HG02884 (cell line): Measurements from ENCODE around the gene ACTN4.

ENCODE experiments used
- ATAC-seq: cut with Tn5 transposase; IDR thresholded peaks from one replicate; pipeline ENCODE4 v1.9.1; 2021; ENCODE audit warnings: mild to moderate bottlenecking, moderate library complexity; ENCODE audit not compliant: unreplicated experiment

Gene ACTN4

DNA sequence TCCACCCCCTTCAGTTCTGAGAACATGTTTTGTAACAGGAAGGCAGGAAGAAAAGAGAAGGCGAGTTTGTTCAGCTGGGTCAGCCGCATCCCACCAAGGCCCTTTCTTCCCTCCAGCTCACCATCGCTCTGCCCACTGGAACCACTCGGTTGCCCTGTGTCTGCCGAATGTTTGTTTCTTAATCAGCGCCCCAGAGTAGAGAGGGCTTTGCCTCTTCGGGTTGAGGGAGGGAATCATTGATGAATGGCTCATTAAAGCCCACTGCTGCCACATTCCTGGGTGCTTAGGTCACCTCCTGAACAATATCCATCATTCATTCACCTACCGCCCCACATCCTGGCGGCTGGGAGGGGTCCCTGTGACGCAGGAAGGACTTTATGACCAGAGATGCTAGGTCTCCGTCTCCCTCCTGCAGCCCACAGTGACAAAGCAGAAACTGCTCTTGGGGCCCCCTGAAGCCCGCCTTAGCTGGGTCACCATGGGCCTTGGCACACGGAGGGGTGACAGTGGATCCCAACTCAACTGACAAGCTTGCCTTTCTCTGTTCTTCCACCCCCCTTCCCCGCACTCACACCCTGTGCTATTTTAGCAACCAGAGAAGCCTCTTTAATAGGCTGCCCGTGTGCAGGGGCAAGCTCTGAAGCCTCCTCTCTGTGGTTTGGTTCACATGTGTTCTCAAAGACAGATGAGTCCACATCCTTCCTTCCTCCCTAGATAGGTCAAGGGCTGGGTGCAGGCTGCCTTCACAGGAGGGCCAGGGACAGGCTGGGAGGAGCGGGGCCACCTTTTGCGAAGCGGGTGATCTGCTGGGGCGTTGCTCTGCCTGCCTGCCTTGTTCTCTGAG is 46.2 kb downstream of the ACTN4 start:
- no peak for ATAC-seq

DNA sequence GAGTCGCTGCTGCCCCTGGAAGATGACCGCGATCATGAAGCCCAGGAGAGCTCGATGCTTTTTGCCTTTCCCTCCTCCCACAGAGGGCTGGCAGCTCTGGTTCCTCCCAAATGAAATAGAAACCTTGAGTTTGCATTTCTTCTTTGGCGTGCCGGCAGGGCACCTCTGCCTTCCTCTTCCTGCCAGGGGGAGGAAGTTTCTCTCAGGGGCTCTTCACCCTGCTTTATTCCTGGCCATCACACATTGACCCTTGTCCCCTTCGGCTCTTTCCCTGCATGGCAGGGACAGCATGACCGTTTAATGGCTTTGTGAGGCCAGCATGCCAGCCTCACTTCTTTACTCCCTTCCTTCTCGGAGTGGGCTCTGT is 47.9 kb downstream of the ACTN4 start:
- no peak for ATAC-seq

DNA sequence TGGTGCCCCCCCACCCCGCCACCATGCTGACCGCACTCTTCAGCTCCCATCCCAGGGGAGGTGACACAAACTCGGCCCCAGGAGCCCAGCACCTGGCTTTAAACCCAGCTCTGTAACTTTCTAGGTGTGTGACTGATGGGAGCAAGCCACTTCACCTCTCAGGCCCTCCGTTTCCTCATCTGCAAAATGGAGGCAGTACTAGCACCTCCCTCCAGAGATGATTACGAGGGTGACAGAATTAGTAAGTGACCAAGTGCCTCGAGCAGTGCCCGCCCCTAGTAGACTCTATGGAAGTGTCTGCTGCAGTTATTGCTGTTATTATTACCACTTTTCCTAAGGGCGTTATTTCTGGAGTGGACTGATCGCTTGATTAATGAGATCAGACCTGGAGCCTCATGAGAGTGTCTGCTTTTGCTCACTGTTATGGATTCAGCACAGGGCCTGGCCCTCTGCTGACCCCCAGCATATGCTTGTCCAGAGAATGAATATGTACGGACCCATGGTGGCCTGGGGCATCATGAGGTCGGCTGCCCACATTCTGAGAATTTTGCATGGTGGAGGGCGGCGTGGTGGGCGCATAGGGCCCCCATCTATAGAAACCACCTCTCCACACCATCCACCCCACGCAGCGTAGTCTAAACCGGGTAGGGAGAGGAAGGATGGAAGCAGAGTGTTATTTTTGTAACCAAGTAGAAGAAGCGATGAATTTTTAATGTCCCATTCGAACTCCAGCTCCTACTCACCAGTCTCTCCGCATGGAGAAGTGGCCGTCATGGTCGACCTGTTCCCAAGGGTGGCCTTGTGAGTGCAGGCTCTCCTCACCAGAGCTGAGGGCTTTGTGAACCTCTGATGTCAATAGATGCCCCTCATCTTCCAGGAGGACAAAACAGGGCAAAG is 48.6 kb downstream of the ACTN4 start:
- ATAC-seq, result no peak

DNA sequence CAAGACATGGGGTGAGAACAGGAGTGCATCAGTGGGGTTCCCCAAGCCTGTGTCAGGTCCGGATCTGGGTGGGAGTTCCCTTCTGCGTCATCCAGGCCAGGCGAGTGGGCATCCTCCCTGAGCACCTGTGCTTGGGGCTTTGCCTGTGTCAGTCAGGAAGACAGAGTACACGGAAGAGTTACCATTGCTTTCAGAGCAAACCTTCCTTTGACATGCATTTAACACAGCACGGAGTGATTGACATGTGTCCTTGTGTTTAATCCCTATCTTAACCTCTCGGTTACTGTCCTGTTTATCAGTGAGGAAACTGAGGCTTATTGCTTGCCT is 49.2 kb downstream of the ACTN4 start:
- no peak for ATAC-seq

DNA sequence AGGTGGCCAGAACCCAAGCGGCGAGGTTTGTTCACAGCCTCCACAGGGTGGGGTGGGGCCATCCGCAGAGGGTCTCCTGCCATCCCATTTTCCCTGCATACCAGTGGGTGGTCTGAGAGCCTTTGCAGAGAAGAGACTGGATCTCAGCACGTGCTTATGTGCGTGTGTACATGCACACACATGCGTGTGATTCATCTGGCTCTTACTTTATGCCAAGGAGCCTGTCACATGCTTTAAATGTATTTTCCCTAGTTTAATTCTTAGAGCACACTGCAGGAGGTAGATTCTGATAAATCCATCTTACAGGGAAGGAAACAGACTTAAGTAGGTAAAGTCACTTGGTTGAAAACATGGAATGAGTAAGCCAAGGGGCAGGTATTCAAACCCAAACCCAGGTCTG is 49.7 kb downstream of the ACTN4 start:
- ATAC-seq, result no peak

DNA sequence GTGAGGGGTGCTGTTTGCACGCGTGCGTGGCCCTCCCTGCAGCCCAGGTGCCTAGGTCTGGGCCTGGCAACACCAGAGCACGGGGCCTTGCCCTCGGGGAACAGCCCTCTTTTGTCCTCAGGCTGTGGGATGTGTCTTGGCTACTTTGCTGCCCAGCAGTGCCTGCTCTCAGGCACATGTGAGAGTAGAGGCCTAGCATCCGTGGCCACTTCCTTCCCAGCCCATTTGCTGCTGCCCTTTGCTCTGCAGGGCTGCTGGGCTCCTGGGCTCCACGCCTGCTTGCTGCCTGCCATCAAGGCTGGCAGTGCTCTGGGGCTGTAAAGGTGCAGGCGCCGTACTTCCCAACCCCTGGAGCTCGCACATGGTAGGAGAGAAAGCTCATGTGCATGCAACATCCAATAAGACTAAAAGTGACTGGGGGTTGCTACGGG is 50.2 kb downstream of the ACTN4 start:
- ATAC-seq, result no peak

DNA sequence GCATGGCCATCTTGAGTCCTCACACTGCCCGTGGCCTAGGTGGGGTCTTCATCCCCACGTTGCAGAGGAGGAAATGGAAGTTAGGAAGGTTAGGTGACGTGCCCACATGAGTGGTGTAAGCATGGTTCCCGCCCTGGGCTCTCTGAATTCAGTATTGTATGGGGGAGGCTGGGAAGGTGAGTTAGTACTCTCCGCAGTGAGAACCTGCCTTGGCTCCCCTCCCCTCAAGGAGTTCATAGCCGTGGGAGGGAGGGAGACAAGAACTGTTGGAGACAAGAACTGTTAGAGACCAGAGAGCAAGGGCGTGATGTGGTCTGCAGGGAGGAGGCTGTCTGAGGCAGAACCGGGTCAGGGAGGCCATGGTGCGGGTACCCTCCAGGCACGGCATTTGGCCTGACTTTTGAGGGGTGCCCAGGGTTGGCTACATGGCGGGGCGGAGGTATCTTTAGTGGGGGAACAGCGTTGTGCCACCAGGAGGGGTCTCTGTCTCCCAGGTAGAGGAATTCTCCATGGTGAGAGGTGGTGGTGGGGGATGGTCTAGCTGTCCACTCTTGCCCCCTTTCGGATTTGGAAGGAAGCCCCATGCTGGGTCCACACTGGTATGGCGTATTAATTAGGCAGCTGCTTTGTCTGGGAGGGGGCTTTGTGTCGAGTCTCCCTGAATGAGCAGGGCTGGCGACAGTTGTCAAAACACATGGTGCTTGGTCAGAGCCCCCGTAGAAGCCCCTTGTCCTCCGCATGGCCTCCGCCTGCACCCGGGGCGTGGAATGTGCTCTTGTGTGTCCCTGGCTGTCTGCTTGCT is 51.0 kb downstream of the ACTN4 start:
- ATAC-seq, result no peak

DNA sequence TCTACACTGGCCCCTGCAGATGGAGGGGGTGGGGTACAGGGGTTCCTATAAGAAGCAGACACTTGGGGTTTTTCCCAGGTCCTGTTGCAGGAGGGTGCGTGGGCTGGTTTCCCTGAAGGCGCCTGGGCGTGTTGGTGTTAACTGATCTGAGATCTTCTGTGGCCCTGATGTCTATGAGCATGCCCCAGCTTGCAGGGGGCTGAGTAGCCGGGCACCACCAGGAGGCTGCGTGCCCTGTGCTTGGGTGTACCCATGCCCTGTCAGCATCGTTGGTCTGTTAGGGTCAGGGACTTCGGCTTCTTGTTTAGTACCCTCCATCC is 51.5 kb downstream of the ACTN4 start:
- no peak for ATAC-seq

DNA sequence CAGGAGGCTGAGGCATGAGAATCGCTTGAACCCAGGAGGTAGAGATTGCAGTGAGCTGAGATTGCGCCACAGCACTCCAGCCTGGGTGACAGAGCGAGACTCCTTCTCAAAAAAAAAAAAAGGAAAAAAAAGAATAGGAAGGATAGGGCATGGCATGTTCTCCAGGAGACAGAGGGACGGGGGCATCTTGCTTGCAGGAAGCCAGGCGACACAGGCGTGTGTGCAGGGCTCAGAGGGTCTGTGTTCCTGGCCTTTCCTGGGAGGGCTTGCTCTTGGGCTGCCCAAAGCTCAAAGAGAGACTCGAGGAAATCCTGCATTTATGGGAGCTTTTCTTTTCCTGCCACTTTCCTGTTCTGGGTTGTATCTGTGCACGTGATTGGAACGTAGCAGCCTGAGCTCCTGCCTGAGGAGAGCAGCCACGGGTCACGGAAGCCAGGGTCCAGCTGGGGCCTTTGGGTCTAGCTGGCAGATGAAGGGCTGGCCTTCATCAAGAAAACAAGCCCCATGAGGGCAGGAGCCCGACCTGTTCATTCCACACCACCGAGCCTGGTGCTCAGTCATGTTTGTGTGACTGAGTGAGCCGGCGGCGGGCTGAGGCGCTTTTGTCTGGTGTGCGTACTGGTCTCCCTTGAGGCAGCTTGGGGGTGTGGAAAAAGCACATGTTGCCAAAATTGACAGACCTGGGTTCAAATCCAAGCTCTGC is 52.3 kb downstream of the ACTN4 start:
- ATAC-seq, result no peak

DNA sequence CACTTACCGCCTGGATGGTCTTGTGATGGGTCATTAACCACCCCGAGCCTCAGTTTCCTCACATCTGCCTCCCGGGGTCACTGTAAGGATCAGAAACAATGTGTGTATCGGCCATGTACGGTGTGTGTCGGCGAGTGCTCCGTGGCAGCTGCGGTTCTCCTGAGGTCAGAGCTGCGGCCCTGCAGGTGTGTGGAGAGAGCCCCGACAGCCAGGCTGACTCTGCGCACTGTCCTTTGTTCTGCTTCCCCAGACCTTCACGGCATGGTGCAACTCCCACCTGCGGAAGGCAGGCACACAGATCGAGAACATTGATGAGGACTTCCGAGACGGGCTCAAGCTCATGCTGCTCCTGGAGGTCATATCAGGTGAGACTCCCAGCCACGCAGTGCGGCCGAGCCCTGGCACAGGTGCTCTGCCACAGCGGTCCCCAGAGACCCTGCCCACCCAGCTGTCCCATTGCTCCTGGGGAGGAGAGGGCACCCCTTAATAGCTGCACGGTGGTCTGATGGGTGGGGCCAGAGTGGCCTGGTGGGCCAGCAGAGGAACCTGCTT is 53.0 kb downstream of the ACTN4 start:
- ATAC-seq, result no peak

DNA sequence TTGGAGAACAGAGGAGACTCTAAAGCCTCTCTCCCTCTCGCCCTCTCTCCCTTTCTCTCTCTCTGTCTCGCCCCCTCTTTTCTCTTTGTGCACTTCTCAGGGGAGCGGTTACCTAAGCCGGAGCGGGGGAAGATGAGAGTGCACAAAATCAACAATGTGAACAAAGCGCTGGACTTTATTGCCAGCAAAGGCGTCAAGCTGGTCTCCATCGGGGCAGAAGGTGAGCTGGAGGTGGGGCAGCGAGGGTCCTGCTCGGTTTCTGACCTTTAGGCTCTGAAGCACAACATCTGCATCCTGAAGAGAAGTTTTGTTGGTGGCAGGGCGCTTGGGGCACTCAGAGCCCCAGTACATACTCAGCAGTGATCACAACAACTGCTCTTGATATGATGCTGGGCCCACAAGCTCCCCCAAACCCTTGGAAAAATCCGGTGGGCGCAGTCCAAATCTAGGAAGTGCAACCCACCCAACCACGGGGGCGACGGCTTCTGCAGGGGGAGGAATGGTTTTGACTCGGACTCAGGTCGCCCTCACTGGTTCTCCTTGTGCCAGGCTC is 53.5 kb downstream of the ACTN4 start:
- ATAC-seq, result no peak

DNA sequence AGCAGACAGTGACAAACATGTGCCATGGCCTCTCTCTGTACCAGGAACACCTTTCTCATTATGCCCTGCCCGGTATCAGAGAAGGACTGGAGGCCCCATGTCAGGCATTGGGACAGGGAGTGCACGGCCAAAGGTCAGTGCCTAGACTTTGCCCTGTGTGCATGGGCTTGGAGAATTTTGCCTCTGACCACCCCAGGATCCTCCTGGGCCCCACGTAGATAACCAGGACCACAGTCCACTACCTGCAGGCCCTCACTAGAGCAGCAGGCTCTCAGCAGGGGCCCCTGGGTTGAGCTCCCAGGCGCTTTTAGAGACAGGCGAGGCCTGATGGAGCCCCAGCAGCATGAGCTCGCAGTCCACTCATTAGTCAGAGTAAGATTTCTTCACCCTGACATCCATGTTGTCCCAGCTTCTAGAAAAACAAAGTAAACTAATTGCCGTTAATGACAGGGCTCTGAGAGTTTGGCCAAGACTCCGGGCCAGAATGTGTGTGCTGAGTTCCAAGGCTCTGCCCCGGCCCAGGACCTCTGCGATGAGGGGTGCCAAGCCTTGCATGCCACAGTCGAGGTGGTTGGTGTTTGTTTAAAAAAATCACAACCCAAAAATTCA is 54.1 kb downstream of the ACTN4 start:
- no peak for ATAC-seq

DNA sequence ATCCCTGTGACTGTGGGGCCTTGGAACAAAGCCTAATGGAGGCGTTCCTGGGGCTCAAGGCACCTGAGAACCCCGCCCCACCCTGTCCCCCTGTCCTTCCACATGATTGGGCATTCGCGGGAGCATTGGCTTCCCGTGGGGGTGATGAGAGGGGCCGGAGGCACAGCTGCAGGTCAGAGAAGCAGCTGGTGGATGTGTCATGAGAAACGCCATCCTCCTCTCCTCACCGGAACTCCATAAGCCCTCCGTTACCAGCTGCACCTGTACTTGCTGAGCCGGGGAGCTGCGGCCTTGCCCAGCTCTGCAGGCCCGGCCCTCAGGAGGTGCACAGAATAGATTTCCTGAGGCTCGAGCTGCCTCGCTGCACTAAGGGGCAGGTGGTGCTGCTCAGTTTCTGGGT is 54.8 kb downstream of the ACTN4 start:
- ATAC-seq, result no peak

DNA sequence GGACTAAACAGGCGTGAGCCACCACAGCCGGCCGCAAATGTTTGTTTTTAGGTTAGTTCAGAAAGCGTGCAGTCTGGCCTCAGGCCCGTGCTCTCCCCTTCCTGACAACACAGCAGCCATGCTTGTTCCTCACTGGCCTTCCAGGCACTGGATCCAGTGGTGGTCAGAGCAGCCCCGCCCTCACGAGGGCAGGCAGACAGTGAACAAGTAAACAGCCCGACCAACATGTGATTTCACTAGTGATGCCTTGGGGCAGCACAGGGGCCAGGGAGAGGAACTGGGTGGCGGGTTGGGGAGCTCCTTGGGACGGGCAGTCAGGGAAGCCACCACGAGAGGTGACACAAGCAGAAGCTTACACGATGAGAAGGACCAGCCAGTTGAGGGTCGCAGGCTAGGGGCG is 56.1 kb downstream of the ACTN4 start:
- no peak for ATAC-seq

DNA sequence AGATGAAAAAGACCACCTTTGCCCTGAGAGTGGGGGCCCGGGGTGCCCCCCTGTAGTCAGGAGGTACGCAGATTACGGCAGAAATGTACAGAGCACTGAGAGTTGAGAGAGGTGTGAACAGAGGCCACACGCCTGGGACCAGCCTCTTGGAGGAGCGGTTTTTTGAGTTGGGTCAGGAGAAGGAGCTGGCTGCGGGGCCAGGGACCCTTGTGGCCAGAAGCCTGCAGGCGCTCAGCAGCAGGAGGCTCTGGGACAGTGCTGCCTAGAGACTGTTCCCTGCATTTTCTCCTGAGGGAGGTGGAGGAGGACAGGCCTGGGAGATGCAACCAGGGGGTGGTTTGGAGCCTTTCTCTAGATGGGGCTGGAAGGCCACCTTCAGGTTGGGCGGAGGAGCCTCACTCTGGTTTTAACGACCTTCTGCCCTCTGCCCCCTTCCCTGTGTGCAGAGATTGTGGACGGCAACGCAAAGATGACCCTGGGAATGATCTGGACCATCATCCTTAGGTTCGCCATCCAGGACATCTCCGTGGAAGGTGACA is 57.1 kb downstream of the ACTN4 start:
- no peak for ATAC-seq

DNA sequence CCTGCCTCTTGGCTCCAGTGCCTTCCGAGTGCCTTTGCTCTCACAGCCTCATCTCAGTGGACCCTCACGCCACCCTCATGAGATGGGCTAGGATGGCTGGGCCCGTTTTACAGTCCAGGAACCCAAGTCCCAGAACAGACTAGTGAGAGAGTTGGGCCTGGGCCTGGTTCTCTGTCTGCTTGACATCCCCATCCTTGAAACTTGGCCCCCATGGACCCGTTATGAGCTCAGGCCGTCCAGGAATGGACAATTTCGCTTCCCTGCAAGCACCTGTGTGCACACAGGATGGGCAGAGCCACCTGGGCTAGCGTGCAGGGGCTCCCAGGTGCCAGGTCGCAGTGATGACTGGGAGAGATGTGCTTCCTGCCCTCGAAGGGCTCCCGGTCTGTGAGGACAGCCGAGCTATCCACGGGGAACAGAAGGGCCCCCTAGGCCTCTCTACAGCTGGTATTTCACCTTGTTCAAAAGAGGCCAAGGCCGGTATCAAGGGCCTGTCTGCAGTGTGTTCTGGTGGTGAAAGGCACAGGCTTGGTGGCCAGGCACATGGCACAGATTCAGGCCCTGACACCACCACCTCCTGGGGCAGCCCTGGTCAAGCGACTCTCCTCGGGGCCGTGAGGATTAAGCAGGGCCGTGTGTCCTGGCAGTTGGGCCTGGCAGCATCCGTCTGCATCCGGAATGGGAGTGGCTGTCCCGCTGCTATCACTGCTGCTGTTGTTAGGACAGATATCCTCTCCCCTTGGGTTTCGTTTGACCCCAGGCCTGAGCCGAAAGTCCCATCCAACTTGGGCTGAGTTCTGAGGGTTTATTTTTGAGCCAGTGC is 58.0 kb downstream of the ACTN4 start:
- no peak for ATAC-seq

DNA sequence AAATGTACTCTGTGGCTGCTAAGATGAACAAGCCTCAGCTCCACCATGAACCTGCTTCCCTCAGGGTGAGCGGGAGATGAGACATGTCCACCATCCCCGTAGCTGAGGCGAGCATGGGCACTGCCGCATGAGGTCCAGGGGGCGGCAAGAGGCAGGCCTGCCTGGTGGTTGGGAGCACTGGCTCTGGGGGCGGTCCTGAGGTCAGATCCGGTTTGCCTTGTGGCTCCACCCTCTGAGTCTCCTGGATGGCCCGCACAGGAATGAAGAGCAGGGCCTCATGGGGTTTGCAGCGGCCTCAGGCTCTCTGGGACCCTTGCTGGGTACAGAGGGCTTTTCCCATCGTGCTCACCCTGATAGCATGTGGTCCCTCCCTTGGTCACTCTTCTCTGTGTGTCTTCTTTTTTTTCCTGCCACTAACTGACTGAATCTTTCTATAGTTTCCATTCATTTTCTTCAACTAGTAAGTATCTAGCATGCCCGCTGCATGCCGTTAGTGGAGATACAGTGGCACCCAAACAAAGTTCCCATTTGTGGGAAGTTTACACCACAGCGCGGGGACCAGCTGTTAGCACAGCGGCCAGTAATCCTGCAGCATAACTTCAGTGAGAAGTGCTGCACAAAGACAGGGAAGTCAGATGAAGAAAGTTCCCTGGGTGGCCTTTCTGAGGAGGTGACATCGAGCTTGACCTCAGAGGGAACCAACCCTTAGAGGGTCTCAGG is 59.5 kb downstream of the ACTN4 start:
- ATAC-seq, result no peak

DNA sequence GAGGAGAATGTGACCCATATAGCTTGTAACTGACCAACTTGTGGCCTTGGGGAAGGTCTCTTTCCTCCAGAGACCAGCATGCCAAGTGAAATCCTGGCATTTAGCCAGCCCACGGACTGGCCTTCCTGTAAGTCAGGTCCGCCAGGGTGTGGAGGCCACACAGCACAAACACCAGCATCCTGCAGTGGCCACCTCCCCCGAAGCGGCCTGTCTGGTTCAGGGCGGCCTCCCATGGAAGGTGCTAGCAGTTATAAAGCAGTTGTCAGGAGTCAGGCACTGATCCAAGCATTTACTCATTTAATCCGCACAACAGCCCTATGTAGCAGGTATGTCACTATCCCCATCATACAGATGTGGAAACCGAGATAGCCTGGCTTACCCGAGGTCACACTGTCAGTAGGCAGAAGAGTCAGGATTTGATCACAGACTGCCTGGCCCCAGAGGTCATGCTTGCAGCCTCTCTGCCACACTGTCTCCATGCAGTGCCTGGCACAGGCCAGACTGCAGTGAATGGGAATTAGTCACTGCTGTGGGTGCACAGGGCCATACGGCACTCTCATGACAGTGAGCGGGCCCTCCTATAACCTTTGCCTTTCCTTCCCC is 60.2 kb downstream of the ACTN4 start:
- no peak for ATAC-seq
